SK-MEL-5 (cell line): Measurements from ENCODE around the gene RNGTT. TPM values are rescaled to one million over a fixed set of nuclear protein-coding genes. Genes with fewer than 3 reads are reported as not detected.
"Not testable (repeated sequence)": the region's sequence is repeated elsewhere in the genome, so short reads cannot be mapped to it uniquely, and the experiment has no call there.

Experiments used
- DNase-seq: peaks from one replicate; pipeline ENCODE4 v3.0.0-alpha.2; 2016; ENCODE audit warnings: low read depth, low spot score
- in situ Hi-C: cut with HindIII; loops from 2 replicates; pipeline ENCODE4 v1.10.0; 2016; ENCODE audit warnings: low sequenced_read_pairs, high pct_unique_total_duplicates, low pct_unique_long_range_greater_than_20kb
- total RNA-seq: library from RNA; depleted of rRNA; stranded (reverse); fragments of >200 nt; shearing (Covaris generic); gene quantifications from 2 replicates; pipeline ENCODE4 v1.2.3, GENCODE V29; 2014

Gene RNGTT
- total RNA-seq, 1 experiment from 2014 or later, result 22.4 TPM

GRCh38 chr6:88804701-88805100 is 158.7 kb downstream of the RNGTT start:
- in situ Hi-C loops, result no loop called here
- DNase-seq, result no peak

- in situ Hi-C loops, result no loop called here
- DNase-seq, result no peak
Measured at GRCh38 chr6:88785478-88785877, 177.9 kb downstream of the RNGTT start.

- in situ Hi-C loops, result no loop called here
- peak; percentile 86 for DNase-seq
Measured at GRCh38 chr6:88780714-88781389, 182.6 kb downstream of the RNGTT start.

- DNase-seq, result no peak
- in situ Hi-C loops, result no loop called here
Measured at GRCh38 chr6:88775866-88776571, 187.4 kb downstream of the RNGTT start.

- DNase-seq, in situ Hi-C loops: not testable (repeated sequence)
Measured at GRCh38 chr6:88768114-88768513, 195.3 kb downstream of the RNGTT start.

GRCh38 chr6:88764081-88764480 is 199.3 kb downstream of the RNGTT start:
- in situ Hi-C loops, result no loop called here
- DNase-seq, result no peak

- in situ Hi-C loops, result no loop called here
- no peak for DNase-seq
Measured at GRCh38 chr6:88763160-88763559, 200.3 kb downstream of the RNGTT start.

- DNase-seq, result peak; percentile 2
- in situ Hi-C loops, result no loop called here
Measured at GRCh38 chr6:88761237-88762031, 202.0 kb downstream of the RNGTT start.

GRCh38 chr6:88760091-88760490 is 203.3 kb downstream of the RNGTT start:
- in situ Hi-C loops, result no loop called here
- no peak for DNase-seq

GRCh38 chr6:88750936-88751335 is 212.5 kb downstream of the RNGTT start:
- in situ Hi-C loops, result no loop called here
- DNase-seq, result peak; percentile 46

- in situ Hi-C loops, result no loop called here
Measured at GRCh38 chr6:88749849-88750248, 213.6 kb downstream of the RNGTT start.

GRCh38 chr6:88748141-88748540 is 215.3 kb downstream of the RNGTT start:
- DNase-seq, result no peak
- in situ Hi-C loops, result no loop called here

More at GRCh38 chr6:88749849-88750248, 213.6 kb downstream of the RNGTT start:
- DNase-seq, result peak; percentile 43

GRCh38 chr6:88741939-88742338 is 221.5 kb downstream of the RNGTT start:
- DNase-seq, result no peak
- in situ Hi-C loops, result no loop called here

GRCh38 chr6:88741071-88741470 is 222.3 kb downstream of the RNGTT start:
- no peak for DNase-seq
- in situ Hi-C loops, result no loop called here

GRCh38 chr6:88734544-88734943 is 228.9 kb downstream of the RNGTT start:
- no peak for DNase-seq

GRCh38 chr6:88730611-88731011 is 232.8 kb downstream of the RNGTT start:
- in situ Hi-C loops, result no loop called here
- no peak for DNase-seq

More at GRCh38 chr6:88734544-88734943, 228.9 kb downstream of the RNGTT start:
- in situ Hi-C loops, result no loop called here

GRCh38 chr6:88728756-88729155 is 234.7 kb downstream of the RNGTT start:
- in situ Hi-C loops, result no loop called here
- no peak for DNase-seq

GRCh38 chr6:88726409-88726808 is 237.0 kb downstream of the RNGTT start:
- DNase-seq, in situ Hi-C loops: not testable (repeated sequence)
